Activated CD8-positive, alpha-beta memory T cell treated with anti-CD3 and anti-CD28 coated beads, Interleukin-2, amount 50 U/mL, for 48 hours (primary cell): ENCODE data around the gene SLC15A1.

Experiments
- DNase-seq: peaks from one replicate; pipeline ENCODE4 v3.0.0-alpha.2; 2020

The SLC15A1 gene

DNA sequence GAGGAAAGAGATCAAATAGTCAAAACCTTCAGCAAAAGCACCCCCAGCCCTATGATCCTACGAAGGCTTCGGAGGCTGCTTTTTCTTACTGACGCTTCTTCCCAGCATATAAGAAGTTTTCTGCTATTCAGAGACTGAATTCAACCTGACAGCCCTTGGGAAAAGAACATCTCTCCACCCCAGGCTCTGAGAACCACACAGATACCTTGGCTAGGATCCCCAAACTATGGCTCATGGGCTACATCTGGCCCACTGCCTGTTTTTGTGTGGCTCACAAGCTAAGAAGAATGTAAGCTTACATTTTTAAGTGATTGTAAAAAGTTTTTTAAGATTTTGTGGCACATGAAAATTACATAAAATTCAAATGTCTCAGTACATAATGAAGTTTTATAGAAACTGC, 3.0 kb downstream of the SLC15A1 start:
- no peak for DNase-seq

DNA sequence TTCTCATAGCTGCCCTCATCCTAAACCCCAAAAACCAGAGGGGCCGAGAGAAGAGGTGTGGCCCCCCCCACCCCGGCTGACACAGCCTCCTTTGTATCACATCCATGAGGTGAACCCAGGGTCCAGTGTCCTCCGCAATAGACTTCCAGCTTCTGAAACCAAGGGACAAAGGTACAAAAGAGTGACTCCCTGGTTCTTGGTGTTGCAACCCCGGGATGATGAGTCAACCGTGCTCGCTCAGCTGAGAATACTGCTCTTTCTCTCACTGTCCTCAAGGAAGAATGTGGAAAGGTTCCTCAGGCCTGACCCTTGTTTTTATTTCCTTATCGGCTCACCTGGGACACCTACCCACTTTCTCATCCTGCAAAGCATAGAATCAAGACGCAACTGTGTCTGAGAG, 5.5 kb downstream of the SLC15A1 start:
- DNase-seq: no peak

DNA sequence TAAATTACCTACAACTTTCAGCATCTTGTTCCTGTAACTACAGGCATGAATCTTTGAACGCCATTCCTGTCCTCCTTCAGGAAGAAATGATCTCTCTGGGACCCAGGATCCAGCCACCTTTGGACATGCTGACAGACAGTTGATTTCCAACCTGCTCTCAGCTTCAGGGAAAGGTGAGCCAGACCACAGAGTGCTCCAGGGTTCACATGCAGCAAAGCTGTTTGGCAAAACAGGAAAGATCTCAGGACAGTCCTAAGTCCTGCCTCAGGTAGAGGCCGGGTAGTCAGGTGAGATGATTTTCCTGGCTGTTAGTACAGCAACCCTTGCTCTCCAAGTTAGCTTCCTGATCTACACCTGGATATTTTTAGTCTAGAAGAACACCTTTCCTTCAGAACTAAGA, 9.1 kb downstream of the SLC15A1 start:
- DNase-seq: no peak

DNA sequence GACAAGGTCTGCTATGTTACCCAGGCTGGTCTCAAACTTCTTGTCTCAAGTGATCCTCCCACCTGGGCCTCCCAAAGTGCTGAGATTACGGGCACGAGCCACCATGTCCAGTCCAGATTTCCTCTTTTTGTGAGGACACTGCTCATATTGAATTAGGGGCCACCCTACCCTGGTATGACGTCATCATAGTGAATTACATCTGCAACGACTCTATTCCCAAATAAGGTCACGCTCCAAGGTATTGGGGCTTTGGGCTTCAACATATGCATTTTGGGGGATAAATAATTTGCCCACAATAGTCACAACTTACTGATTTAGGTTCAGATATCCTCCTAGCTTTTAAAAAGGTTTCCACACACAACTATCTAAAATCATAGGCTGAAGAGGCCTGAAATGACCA, 9.5 kb downstream of the SLC15A1 start:
- no peak for DNase-seq

DNA sequence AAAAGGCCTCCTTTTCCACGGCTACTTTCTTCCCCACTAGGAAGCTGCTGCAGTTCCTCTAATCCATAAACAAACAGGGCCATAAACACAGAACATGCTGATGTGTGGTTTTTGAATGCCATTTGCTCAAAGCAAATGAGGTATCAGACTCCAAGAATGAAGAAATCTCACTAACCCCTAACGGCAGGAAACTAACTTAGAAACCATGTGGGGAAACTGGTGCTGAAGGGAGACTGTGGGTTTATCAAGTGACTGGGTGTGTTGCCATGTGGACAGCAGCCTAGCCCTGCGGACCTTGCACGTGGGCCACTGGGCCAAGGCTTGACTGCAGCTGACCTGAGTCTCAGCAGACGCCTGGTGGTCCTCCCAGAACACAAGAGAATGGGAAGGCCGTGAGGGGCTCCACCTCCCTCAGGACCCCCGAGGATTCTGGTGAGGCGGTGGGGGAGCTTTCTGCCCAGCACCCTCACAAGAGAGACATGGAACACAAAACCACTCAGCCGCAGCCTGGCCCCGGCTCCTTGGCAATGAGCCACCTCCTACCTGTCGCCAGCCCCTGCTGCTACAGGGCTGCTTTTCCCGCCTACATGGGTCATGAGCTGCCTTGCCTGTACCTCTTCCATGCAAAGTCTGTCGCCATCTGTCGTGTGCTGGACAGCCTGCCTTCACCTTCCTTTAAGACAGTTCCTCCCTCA, 10.6 kb downstream of the SLC15A1 start:
- no peak for DNase-seq

DNA sequence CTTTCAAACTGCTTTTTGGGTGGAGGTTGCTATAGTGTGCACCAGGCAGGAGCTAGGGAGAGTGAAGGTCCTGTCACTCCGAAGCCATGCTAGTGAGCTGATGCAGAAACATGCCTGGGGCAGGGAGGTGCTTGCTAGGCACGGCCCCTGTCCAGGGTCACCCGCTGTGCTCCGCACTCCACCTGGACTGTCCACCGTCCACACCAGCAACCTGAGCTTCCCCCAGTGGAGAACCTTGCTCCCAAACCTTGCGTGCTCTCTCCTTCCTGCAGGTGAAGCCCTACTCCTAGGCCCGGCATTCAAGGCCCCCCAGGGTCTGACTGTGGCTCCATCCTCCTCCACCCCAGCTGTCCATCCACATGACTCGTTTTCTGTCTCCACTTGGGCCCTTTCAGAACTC, 12.3 kb downstream of the SLC15A1 start:
- no peak for DNase-seq

DNA sequence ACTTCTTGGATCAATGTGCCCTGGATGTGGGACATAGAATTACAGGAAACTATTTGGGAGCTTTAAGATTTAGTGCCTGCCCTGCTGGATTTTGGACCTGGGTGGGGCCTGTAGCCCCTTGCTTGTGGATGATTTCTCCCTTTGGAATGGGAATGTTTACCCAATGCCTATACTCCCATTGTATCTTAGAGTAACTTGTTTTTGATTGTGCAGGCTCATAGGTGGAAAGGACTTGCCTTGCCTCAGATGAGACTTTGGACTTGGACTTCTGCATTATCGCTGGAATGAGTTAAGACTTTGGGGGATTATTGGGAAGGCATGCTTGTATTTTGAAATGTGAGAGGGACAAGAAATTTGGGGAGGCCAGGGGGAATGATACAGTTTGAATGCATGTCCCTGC, 13.5 kb downstream of the SLC15A1 start:
- no peak for DNase-seq

DNA sequence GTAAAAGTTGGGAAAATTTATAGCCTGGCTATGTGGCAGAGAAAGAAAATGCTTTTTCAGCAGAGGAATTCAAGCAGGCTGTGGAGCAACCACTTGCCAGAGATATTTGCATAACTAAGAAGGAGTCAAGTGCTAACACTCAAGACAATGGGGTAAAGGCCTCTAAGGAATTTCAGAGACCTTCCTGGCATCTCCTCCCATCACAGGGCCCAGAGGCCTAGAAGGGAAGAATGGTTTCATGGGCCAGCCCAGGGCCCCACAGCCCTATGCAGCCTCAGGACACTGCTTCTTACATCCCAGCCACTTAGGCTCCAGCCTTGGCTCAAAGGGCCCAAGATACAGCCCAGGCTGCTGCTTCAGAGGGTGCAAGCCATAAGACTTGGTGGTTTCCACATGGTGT, 14.3 kb downstream of the SLC15A1 start:
- no peak for DNase-seq

DNA sequence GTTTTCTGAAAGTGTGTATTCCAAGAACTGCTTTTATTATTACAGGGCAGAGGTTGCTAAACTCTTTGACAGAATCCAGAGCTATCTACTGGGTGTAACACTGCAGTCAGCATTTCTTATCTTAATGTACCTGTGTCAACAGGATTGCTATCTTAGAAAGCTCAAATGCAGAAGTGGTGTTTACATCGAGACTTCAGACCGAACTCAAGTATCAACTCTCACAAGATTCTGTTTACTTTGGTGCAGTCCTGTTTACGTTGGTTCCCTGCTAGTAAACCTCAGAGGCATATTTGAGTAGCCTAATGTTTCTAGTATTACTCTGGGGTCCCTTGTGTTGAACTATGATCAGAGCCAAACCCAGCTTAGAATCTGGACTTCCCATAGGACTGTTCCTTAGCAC, 20.5 kb downstream of the SLC15A1 start:
- DNase-seq: no peak

DNA sequence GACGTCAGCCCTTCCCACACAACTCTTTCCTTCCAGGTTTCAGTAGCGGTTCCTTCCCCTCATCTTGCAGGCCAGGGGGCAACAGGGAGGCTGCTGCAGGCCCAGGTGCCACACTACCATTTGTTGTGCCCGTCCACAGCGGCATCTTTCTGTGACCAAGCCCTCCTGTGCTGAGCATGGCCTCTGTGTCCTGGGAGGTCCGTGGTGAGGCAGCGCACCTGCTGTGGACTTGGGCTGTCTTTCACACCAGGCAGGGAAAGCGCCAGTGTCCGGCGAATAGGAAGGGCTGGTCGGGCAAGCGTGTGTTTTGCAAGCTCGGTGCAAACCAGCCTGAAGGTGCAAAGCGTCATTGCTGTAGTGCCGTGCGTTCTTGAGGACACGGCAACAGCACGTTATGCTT, 21.4 kb downstream of the SLC15A1 start:
- no peak for DNase-seq

DNA sequence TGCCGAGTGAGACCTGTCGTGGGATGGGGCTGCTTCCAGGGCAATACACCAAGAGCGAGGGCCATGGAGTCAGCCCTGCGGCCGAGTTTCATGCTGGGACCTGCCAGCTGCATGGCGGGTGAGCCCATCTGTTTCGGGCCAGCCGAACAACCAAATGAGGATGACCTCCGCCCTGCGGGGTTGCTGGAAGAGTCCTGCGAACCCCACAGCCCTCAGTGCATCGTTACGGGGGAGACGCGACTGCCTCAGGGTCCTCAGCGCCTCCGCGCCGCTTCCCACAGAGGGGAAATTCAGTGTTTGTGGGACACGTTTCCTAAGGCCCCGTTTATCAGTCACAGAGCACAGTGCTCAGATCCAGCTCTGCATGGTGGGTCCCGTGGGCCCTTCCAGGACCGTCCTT, 22.0 kb downstream of the SLC15A1 start:
- DNase-seq: no peak

DNA sequence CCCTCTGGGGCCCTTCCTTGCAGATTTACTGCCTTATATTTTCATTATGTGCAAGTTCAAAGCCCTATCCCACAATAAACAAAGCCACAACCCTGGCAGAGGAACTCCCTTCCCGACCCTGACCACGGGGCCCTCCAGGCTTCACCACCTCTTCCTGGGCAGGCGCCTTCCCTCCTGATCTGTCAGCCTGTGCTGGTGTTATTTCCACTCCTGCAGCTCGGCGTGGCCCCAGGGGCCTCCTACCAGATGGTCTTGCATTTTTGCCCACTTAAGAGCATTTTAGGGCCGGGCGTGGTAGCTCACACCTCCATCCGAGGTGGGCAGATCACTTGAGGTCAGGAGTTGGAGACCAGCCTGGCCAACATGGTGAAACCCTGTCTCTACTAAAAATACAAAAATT, 22.8 kb downstream of the SLC15A1 start:
- DNase-seq: no peak

DNA sequence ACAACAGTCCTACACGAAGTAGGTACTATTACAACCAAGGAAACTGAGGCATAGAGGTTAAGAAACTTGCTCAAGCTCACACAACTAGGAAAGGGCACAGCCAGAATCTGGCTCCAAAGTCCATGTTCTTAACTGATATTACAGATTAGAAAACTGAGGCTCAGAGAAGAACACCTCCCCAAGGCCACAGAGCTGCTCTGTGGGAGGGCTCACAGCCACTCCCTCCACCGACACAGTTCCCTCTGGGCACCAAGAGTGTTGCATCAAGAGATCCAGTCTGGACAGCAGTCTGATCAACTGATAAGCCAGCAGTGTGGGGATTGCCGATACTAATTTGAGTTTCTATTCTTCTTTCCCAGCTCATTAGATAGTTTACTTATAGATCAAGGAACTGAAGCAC, 29.5 kb downstream of the SLC15A1 start:
- DNase-seq: no peak

DNA sequence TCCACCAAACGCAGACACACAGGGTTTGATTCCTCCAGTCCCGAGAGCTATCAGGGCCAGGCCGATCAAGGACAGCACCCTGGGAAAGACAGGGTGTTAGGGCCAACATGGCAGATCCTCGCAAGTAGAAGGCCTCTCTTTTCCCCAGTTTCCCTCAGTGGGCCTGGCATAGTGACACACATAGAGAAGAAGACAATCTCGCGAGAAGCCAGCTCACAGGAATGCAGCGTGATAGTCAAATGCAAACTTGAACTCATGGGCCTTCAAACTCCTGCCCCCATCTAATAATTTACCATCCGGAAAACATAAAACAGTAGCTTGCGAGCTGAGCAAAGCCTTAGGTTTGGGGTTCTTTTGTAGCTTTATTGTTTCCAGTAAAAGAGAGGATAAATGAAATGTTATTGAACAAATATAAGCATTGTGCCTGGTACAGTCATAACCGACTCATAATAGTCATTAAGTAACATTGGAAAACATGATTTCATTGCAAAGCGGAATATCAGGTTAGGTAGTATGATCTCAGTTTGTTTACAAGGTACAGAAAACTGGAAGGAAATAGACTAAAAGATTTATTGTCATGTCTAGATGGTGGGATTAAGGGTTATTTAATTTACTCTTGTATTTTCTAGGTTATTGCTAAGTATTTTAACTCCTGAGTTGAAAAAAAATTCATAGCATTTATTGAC, 30.5 kb downstream of the SLC15A1 start:
- no peak for DNase-seq

DNA sequence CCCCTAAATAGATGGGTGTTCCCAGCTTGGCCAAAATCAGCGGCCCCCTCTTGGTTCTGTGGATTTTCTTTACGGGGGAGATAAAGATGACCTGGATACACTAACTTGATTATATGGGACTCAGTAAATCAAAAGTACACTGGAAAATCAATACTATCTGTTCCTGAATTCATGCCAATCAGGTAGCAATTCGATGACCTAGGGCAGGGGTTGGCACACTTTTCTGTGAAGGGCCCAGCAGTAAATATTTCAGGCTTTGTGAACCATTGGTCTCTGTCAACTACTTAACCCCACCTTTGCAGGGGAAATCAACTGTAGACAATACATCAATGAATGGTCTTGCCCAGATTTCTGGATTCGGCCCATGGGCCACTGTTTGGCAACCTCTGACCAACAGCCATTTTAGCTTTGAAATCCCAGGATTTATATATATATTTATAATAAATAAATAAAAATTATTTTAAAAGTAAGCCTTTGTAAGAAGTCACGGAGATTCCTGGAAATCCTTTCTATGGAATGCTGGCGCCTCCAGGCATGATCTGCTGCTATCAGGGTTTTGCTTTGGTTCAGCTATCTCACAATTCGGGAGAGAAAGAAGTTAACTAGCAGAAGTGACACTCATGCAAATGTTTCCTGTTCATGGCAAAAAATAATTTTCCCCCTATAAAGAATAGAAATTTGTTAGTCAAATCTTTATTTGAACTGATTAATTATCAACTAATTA, 32.8 kb downstream of the SLC15A1 start:
- no peak for DNase-seq

DNA sequence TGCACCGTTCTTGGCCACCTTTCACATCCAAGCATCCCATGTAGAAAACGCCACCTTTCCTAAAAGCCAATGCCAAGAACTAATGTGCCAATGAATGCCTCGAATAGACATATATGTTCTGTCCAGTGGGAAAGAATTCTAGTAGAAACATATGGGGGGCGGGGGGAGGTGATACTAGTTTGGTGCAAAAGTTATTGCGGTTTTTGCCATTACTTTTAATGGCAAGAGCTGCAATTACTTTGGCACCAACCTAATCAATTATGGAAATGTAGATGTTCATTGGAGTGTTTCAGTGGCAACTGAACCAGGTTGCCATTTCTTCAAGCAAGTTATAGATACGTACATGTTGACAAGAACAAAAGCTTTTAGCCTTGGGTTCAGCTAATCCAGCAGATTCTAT, 34.6 kb downstream of the SLC15A1 start:
- DNase-seq: no peak

DNA sequence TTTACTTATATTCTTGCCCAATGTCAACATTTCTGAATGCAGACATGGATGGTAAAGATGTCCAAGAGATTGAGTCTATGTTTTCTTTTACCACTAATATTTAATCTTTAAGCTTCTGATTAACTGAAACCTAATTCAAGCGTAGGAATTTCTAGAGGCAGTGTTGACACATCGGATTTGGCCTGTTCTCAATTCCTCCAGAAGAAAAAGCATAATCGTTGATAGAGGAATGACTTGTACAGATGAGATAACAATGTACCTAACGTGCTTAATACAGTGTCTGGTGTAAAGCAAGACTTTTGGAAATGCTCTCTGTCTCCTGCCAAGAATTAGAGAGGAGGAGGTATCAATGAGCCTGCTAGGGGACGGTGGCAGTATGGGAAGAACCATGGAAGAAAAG, 35.2 kb downstream of the SLC15A1 start:
- DNase-seq: no peak

DNA sequence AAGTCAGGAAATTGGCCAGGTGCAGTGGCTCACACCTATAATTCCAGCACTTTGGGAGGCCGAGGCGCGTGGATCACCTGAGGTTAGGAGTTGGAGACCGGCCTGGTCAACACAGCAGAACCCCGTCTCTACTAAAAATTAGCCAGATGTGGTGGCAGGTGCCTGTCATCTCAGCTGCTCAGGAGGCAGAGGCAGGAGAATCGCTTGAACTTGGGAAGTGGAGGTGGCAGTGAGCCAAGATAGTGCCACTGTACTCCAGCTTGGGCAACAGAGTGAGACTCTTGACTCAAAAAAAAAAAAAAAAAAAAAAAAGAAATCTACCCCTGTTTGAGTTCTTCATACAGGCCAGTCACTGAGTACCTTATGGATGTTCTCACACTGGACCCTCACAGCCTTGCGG, 42.0 kb downstream of the SLC15A1 start:
- DNase-seq: no peak

DNA sequence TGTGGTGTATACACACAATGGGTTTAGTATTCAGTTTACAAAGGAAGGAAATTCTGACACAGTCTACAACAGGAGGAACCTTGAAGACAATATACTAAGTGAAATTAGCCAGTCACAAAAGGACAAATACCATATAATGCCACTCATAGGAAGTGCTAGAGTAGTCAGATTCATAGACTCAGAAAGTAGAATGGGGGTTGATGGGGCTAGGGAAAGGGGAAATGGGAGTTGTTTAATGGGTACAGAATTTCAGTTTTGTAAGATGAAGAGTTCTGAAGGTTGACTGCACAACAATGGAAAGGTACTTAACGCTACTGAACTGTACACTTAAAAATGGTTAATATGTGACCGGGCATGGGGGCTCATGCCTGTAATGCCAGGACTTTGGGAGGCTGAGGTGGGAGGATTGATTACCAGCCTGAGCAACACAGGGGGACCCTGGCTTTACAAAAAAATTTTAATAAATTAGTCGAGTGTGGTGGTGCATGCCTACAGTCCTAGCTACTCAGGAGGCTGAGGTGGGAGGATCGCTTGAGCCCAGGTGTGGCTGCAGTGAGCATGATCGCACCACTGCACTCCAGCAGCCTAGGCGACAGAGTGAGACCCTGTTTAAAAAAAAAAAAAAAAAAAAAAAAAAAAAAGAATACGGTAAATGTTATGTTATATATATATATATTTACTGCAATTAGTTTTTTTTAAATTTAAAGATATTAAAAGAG, 45.0 kb downstream of the SLC15A1 start:
- DNase-seq: no peak

DNA sequence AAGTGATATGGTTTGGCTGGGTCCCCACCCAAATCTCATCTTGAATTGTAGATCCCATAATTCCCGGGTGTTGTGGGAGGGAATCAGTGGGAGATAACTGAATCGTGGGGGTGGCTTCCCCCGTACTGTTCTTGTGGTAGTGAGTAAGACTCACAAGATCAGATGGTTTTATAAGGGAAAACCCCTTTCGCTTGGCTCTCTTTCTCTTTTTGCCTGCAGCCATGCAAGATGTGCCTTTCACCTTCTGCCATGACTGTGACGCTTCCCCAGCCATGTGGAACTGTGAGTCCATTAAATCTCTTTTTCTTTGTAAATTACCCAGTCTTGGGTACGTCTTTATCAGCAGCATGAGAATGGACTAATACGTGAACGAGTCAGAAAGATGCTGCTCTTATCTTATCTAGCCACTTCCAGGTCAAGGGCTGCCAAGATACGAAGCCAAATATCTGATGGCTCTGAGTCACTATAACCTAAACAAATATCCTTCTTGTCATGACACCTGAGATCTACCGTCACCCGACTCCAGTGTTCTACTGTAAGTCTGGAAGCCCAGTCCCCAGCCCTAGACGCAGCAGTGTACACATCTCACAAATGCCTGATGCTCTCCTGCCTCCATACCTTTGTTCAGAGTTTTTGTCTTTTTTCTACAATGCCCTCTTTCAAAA, 45.9 kb downstream of the SLC15A1 start:
- DNase-seq: no peak

DNA sequence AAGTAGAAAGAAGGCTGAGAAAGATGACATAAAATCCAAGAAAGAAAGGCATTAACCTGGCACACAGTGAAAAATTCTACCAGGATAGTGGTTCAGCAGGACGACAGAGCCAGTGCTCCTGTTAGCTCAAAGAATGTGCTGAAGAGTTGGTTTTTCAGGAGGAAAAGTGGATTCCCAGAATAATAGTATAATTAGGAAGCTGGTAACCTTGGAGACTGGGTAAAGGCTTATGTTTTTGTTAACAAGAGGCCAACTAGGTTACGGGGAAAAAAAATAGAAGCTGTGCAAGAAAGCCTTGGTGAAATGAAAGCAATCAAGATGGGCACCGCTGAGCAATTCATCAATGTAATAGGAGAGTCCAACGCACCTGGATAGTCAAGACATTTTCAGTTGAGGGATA, 54.7 kb downstream of the SLC15A1 start:
- DNase-seq: no peak

DNA sequence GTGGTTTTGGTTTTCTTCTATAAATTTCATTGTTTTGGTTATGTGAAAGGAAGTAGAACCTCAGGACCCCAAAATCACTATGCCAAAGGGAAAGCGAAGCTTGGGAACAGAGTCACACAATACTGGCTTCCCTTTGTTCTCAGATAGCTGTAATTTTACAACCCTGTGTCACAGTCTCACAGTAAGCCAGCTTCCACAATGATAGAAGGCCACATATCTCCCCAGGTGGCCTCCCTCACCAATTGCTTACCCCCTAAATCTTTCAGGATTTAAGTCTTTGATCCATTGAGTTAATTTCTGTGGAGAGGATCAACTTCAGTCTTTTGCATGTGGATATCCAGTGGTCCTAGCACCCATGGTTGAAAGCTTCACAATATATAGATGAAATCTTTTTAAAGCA, 58.7 kb downstream of the SLC15A1 start:
- no peak for DNase-seq

DNA sequence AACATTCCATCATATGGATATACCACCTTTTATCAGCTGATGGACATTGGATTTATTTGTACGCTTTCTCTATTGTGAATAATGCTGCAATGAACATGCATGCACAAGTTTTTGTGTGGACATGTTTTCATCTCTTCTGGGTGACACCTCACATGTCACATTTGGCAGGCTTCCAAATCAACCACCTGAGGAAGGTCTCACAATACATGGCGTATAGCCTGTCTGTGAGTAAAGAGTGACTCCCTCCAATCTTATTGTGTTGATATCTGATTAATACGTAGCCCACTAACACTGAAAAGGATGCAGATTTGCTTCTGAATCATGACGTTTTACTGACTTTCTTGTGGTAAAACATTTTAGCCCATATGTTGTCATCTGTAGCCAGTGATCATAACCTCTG, 61.1 kb downstream of the SLC15A1 start:
- DNase-seq: no peak
